Left ventricle myocardium inferior (tissue), 1 donor: ENCODE data around the gene ASIC2. TPM values are rescaled to one million over a fixed set of nuclear protein-coding genes. Genes with fewer than 3 reads are reported as not detected.

ENCODE experiments used
- DNase-seq: peaks from one replicate; pipeline ENCODE4 v3.0.0-alpha.2; 2020
- H3K27ac ChIP-seq: fragments of 200-600 bp; replicated peaks from 2 replicates; pipeline ENCODE4 v1.8.0; 2021
- H3K27me3 ChIP-seq: fragments of 200-600 bp; 2 replicates; pipeline ENCODE4 v1.8.0; 2021; ENCODE audit warnings: low read depth
- H3K36me3 ChIP-seq: fragments of 200-600 bp; 2 replicates; pipeline ENCODE4 v1.8.0; 2021
- H3K4me1 ChIP-seq: fragments of 200-600 bp; 2 replicates; pipeline ENCODE4 v1.8.0; 2021
- H3K4me3 ChIP-seq: fragments of 200-600 bp; 2 replicates; pipeline ENCODE4 v1.8.0; 2021; ENCODE audit warnings: mild to moderate bottlenecking, moderate library complexity
- H3K9me3 ChIP-seq: fragments of 200-600 bp; replicated peaks from 2 replicates; pipeline ENCODE4 v1.8.0; 2021
- intact Hi-C: fragments of 100-400 bp; cut with micrococcal nuclease; formaldehyde crosslinking; loops from one replicate; pipeline ENCODE4 v1.11.0; 2022
- total RNA-seq: library from RNA; stranded (reverse); fragmentation: NEBNext Ultra II Directional; extraction: Animal tissue kit (Norgen Biotek cat#: 25700); gene quantifications from one replicate; pipeline ENCODE4 v1.2.1, GENCODE V29; 2021
- TF ChIP-seq, protein P1 (sequence below): fragments of 200-600 bp; IDR thresholded peaks from 2 replicates; pipeline ENCODE4 v1.8.0; 2021; ENCODE audit warnings: antibody characterized with exemption, mild to moderate bottlenecking, borderline replicate concordance
- donor health status: DM: no; HTN: yes; CAD: no; lungs with severe emphysema.

ASIC2 gene
- total RNA-seq, 1 donor from 2014 or later = not detected

DNA sequence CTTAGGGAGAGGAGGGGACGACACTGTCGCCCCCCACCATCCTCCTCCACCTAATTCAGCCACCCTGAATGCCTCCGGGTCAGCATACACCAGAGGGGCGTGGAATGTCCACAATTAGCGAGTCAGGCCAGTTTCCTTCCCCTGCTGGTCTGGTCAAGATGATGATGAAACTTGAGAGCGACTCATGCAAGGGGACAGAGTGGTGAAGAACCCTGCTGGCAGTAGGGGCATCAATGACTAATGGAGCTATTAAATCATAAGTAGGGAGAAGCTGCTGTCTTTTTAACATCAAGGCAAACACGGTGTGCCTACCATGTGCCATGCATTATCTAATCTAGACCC, 294.2 kb downstream of the ASIC2 start:
- Histone ChIP-seq H3K27me3 (peaks cover 43% of the 10 kb centered on the region), H3K9me3 (no peaks in the 10 kb centered on the region), H3K36me3 (no peaks in the 10 kb centered on the region), H3K4me1 (peaks cover 6% of the 10 kb centered on the region), H3K4me3 (no peak overlapping the region), H3K27ac (no peak overlapping the region)
- DNase-seq = no peak
- TF ChIP-seq, protein P1, sequence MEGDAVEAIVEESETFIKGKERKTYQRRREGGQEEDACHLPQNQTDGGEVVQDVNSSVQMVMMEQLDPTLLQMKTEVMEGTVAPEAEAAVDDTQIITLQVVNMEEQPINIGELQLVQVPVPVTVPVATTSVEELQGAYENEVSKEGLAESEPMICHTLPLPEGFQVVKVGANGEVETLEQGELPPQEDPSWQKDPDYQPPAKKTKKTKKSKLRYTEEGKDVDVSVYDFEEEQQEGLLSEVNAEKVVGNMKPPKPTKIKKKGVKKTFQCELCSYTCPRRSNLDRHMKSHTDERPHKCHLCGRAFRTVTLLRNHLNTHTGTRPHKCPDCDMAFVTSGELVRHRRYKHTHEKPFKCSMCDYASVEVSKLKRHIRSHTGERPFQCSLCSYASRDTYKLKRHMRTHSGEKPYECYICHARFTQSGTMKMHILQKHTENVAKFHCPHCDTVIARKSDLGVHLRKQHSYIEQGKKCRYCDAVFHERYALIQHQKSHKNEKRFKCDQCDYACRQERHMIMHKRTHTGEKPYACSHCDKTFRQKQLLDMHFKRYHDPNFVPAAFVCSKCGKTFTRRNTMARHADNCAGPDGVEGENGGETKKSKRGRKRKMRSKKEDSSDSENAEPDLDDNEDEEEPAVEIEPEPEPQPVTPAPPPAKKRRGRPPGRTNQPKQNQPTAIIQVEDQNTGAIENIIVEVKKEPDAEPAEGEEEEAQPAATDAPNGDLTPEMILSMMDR = no peak
- intact Hi-C loops = no loop called here

DNA sequence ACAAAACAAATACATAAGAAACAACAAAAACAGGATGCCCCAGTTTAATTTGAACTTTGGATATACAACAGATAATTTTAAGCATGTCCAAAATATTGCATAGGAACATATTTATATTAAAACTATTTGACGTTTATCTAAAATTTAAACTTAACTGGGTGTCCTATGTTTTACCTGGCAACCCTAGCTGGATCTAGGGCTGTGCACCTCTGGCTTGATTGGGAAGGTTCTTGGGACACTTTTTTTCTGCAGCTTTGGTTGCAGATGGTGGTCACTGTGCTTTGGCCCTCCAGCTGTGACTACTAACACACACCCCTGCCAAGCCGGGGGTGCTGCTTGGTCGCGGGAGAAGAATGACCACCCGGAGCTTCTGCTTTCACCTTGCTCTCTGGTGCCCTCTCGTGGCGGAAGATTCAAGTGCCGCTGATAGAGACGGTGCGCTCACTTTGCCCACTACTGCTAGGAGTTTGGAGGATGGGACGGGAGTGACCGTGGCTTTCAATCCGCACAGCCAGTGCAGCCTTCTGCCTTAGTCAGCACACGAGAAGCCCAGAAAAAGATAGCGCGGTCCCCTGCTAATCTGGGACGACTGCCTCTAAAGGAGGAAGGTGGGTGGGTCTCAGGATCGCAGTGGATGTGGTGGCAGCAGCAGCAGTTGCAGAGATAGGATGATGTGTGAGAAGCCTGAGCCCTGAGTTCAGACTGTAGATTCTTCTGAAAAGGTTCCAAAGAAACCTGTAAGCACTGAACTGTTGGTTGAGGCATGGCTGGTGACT, 294.8 kb downstream of the ASIC2 start:
- Histone ChIP-seq H3K4me1 (peaks cover 6% of the 10 kb centered on the region), H3K4me3 (no peak overlapping the region), H3K27me3 (peaks cover 43% of the 10 kb centered on the region), H3K36me3 (no peaks in the 10 kb centered on the region), H3K9me3 (no peaks in the 10 kb centered on the region), H3K27ac (no peak overlapping the region)
- intact Hi-C loops = no loop called here
- TF ChIP-seq, protein P1 = peak; percentile 91
- peak; percentile 69 for DNase-seq

DNA sequence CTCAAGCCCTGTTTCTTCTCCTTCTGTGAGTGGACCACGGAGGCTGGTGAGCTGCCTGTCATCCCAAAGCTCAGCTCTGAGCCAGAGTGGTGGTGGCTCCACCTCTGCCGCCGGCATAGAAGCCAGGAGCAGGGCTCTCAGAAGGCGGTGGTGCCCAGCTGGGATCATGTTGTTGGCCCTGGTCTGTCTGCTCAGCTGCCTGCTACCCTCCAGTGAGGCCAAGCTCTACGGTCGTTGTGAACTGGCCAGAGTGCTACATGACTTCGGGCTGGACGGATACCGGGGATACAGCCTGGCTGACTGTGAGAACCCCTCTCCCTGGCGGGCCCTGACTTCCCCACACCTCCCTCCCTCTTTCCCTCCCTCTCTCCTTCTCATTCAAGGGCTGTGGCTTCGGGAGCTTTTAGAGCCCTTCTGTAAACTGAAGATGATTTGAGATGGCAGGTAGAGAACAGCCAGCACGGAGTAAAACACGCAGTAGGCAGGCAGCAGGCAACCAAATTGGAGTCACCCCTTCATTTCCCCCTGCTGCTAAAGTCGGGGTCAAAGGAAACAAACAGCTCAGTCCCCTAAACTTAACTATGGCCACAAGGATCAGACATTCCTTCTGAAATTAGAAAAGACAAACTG, 297.6 kb downstream of the ASIC2 start:
- no peak overlapping the region for H3K4me3 ChIP-seq
- intact Hi-C loops = no loop called here
- TF ChIP-seq, protein P1 = no peak

GRCh38 chr17:32993977-32994376, 299.1 kb downstream of the ASIC2 start:
- TF ChIP-seq, protein P1 = no peak
- DNase-seq = no peak
- Histone ChIP-seq H3K27ac (no peak overlapping the region), H3K4me1 (peaks cover 6% of the 10 kb centered on the region), H3K36me3 (no peaks in the 10 kb centered on the region), H3K9me3 (peaks cover 5% of the 10 kb centered on the region), H3K27me3 (peaks cover 59% of the 10 kb centered on the region), H3K4me3 (no peak overlapping the region)
- intact Hi-C loops = no loop called here

More for the DNA sequence above, 297.6 kb downstream of the ASIC2 start:
- H3K4me1 ChIP-seq = peaks cover 6% of the 10 kb centered on the region
- H3K36me3 ChIP-seq = no peaks in the 10 kb centered on the region
- no peak overlapping the region for H3K27ac ChIP-seq
- DNase-seq = no peak
- no peaks in the 10 kb centered on the region for H3K9me3 ChIP-seq
- H3K27me3 ChIP-seq = peaks cover 64% of the 10 kb centered on the region

- no peaks in the 10 kb centered on the region for H3K36me3 ChIP-seq
- no peaks in the 10 kb centered on the region for H3K4me1 ChIP-seq
- TF ChIP-seq, protein P1 = no peak
- DNase-seq = no peak
- H3K27me3 ChIP-seq = peaks cover 44% of the 10 kb centered on the region
- H3K4me3 ChIP-seq = no peak overlapping the region
- peaks cover 20% of the 10 kb centered on the region for H3K9me3 ChIP-seq
- intact Hi-C loops = no loop called here
- H3K27ac ChIP-seq = no peak overlapping the region
These were observed 300.6 kb downstream of the ASIC2 start for GRCh38 chr17:32992321-32993033.
